H9 (cell line): ENCODE measurements around the gene ACYP2. TPM values are rescaled to one million over a fixed set of nuclear protein-coding genes. Genes with fewer than 3 reads are reported as not detected.
A peak's percentile ranks its signal among the peaks of the same experiment; 100 is the strongest.

Experiments
- DNase-seq: peaks from one replicate; pipeline ENCODE4 v3.0.0-alpha.2; 2017
- H2AFZ ChIP-seq: one replicate; pipeline ENCODE4 v1.6.1; 2013; ENCODE audit warnings: mild to moderate bottlenecking, low read length, control low read depth, moderate library complexity
- H2AK5ac ChIP-seq: 2 replicates; pipeline ENCODE4 v1.6.1; 2013; ENCODE audit warnings: low read length, control low read depth, mixed read lengths; ENCODE audit not compliant: insufficient read length
- H2BK120ac ChIP-seq: one replicate; pipeline ENCODE4 v1.6.1; 2013; ENCODE audit warnings: low read depth, mild to moderate bottlenecking, low read length, control low read depth, inconsistent platforms; ENCODE audit not compliant: poor library complexity, severe bottlenecking
- H2BK12ac ChIP-seq: 2 replicates; pipeline ENCODE4 v1.6.1; 2013; ENCODE audit warnings: low read length, control low read depth, mixed read lengths, low read depth; ENCODE audit not compliant: insufficient read length
- H2BK15ac ChIP-seq: 2 replicates; pipeline ENCODE4 v1.6.1; 2013; ENCODE audit warnings: low read depth, low read length, control low read depth
- H2BK20ac ChIP-seq: one replicate; pipeline ENCODE4 v1.6.1; 2013; ENCODE audit warnings: low read depth, mild to moderate bottlenecking, low read length, control low read depth, inconsistent platforms; ENCODE audit not compliant: poor library complexity, severe bottlenecking
- H2BK5ac ChIP-seq: 2 replicates; pipeline ENCODE4 v1.6.1; 2013; ENCODE audit warnings: low read length, control low read depth, mixed read lengths; ENCODE audit not compliant: insufficient read length
- H3K14ac ChIP-seq: 2 replicates; pipeline ENCODE4 v1.6.1; 2013; ENCODE audit warnings: low read length, control low read depth; ENCODE audit not compliant: insufficient read depth
- H3K18ac ChIP-seq: 2 replicates; pipeline ENCODE4 v1.6.1; 2013; ENCODE audit warnings: low read depth, mild to moderate bottlenecking, mixed read lengths, low read length, control low read depth; ENCODE audit not compliant: insufficient read length
- H3K23ac ChIP-seq: 2 replicates; pipeline ENCODE4 v1.6.1; 2013; ENCODE audit warnings: low read length, control low read depth, mixed read lengths, low read depth; ENCODE audit not compliant: insufficient read length
- H3K23me2 ChIP-seq: 2 replicates; pipeline ENCODE4 v1.6.1; 2013; ENCODE audit warnings: low read depth, mild to moderate bottlenecking, mixed read lengths, low read length, control low read depth; ENCODE audit not compliant: insufficient read length, poor library complexity, severe bottlenecking
- H3K27ac ChIP-seq: 2 replicates; pipeline ENCODE4 v1.5.1; 2013; ENCODE audit warnings: low read length, control low read depth, mixed read lengths, low read depth; ENCODE audit not compliant: insufficient read length
- H3K27me3 ChIP-seq: 2 replicates; pipeline ENCODE4 v1.6.1; 2013; ENCODE audit warnings: low read length, control low read depth, inconsistent platforms; ENCODE audit not compliant: insufficient read depth
- H3K4ac ChIP-seq: 2 replicates; pipeline ENCODE4 v1.6.1; 2013; ENCODE audit warnings: low read depth, mild to moderate bottlenecking, control low read depth, inconsistent platforms, low read length, moderate library complexity
- H3K4me1 ChIP-seq: 2 replicates; pipeline ENCODE4 v1.6.1; 2013; ENCODE audit warnings: low read length, control low read depth, inconsistent platforms; ENCODE audit not compliant: insufficient read depth
- H3K4me2 ChIP-seq: 2 replicates; pipeline ENCODE4 v1.6.1; 2013; ENCODE audit warnings: low read length, control low read depth, mixed read lengths; ENCODE audit not compliant: insufficient read length, insufficient read depth
- H3K56ac ChIP-seq: 2 replicates; pipeline ENCODE4 v1.6.1; 2013; ENCODE audit warnings: low read depth, mild to moderate bottlenecking, mixed read lengths, low read length, control low read depth; ENCODE audit not compliant: insufficient read length
- H3K79me1 ChIP-seq: 2 replicates; pipeline ENCODE4 v1.6.1; 2013; ENCODE audit warnings: low read depth, mild to moderate bottlenecking, moderate library complexity, low read length, control low read depth, inconsistent platforms; ENCODE audit not compliant: insufficient read depth, poor library complexity, severe bottlenecking
- H3K79me2 ChIP-seq: 2 replicates; pipeline ENCODE4 v1.6.1; 2013; ENCODE audit warnings: low read length, control low read depth, inconsistent platforms; ENCODE audit not compliant: insufficient read depth
- H3K9ac ChIP-seq: 2 replicates; pipeline ENCODE4 v1.6.1; 2013; ENCODE audit warnings: low read length, control low read depth, mixed read lengths; ENCODE audit not compliant: insufficient read length; ENCODE audit errors: extremely low read depth
- H3K9me3 ChIP-seq: one replicate; pipeline ENCODE4 v1.6.1; 2013; ENCODE audit warnings: low read depth, low read length, inconsistent platforms; ENCODE audit not compliant: control insufficient read depth
- H3T11ph ChIP-seq: one replicate; pipeline ENCODE4 v1.6.1; 2013; ENCODE audit warnings: mild to moderate bottlenecking, low read length, control low read depth, inconsistent platforms
- H4K20me1 ChIP-seq: one replicate; pipeline ENCODE4 v1.6.1; 2013; ENCODE audit not compliant: control insufficient read depth, insufficient read length, insufficient read depth
- H4K5ac ChIP-seq: 2 replicates; pipeline ENCODE4 v1.6.1; 2013; ENCODE audit warnings: low read depth, mild to moderate bottlenecking, mixed read lengths, low read length, control low read depth; ENCODE audit not compliant: insufficient read length
- H4K8ac ChIP-seq: replicated peaks from 2 replicates; pipeline ENCODE4 v1.6.1; 2013; ENCODE audit warnings: low read length, control low read depth, mixed read lengths, low read depth; ENCODE audit not compliant: insufficient read length
- H4K91ac ChIP-seq: 2 replicates; pipeline ENCODE4 v1.6.1; 2013; ENCODE audit warnings: low read depth, mild to moderate bottlenecking, moderate library complexity, mixed read lengths, low read length, control low read depth; ENCODE audit not compliant: insufficient read length
- H3K27ac Mint-ChIP-seq, 3 experiments: 2 replicates in 2 of 3; 3 replicates in 1 of 3; pipeline ENCODE4 v1.8.0; 2020 to 2021; ENCODE audit warnings: mixed read lengths in 3 of 3, mild to moderate bottlenecking in 1 of 3, moderate library complexity in 1 of 3
- H3K27me3 Mint-ChIP-seq: 2 replicates; pipeline ENCODE4 v1.8.0; 2021; ENCODE audit warnings: low read depth, mild to moderate bottlenecking, moderate library complexity, mixed read lengths
- H3K36me3 Mint-ChIP-seq, 3 experiments: 2 replicates in 2 of 3; 3 replicates in 1 of 3; pipeline ENCODE4 v1.8.0; 2020 to 2021; ENCODE audit warnings: low read depth in 3 of 3, mixed read lengths in 3 of 3; ENCODE audit not compliant: insufficient read depth in 1 of 3
- H3K4me1 Mint-ChIP-seq, 2 experiments: 2 replicates each; pipeline ENCODE4 v1.8.0; 2020; ENCODE audit warnings: mixed read lengths in 2 of 2
- H3K4me3 Mint-ChIP-seq, 2 experiments: 2 replicates in 1 of 2; 3 replicates in 1 of 2; pipeline ENCODE4 v1.8.0; 2020 to 2021; ENCODE audit warnings: mild to moderate bottlenecking in 2 of 2, mixed read lengths in 2 of 2, moderate library complexity in 1 of 2
- H3K9me3 Mint-ChIP-seq, 2 experiments: 2 replicates in 1 of 2; 3 replicates in 1 of 2; pipeline ENCODE4 v1.8.0; 2020; ENCODE audit warnings: mild to moderate bottlenecking in 2 of 2, mixed read lengths in 2 of 2, moderate library complexity in 1 of 2
- WGBS: extraction: QIAGEN DNeasy Blood & Tissue Kit; methylation state at CpG from one replicate; pipeline ENCODE4 v1.1.7; 2013; ENCODE audit warnings: missing lambda C conversion rate, low lambda C conversion rate, mixed read lengths; ENCODE audit not compliant: insufficient read length; ENCODE audit errors: extremely low coverage; 5-methylcytosine and 5-hydroxymethylcytosine counted together
- total RNA-seq: library from RNA; stranded (reverse); gene quantifications from 2 replicates; pipeline ENCODE4 v1.2.1, GENCODE V29; 2021
- TF ChIP-seq, protein P1 (sequence below): fragments of 200-600 bp; sonication (generic); conservative IDR thresholded peaks from 3 replicates; pipeline ENCODE4 v1.8.0; 2021; ENCODE audit warnings: antibody characterized with exemption, mild to moderate bottlenecking

ACYP2 gene
- total RNA-seq, 1 experiment from 2014 or later = 3.2 TPM

- no peaks in the 10 kb centered on the region for H3K36me3 Mint-ChIP-seq
- Histone ChIP-seq H3K4ac (no peak overlapping the region), H3K79me1 (no peaks in the 10 kb centered on the region)
Measured at GRCh38 chr2:54279385-54279784, 164.0 kb downstream of the ACYP2 start.

More at GRCh38 chr2:54279385-54279784, 164.0 kb downstream of the ACYP2 start:
- H3K23me2 ChIP-seq = no peaks in the 10 kb centered on the region
- no peak overlapping the region for H2BK12ac ChIP-seq
- H3K9ac ChIP-seq = no peak overlapping the region
- H2BK120ac ChIP-seq = no peak overlapping the region
- no peaks in the 10 kb centered on the region for H3K4me1 ChIP-seq
- H3K27me3 Mint-ChIP-seq = peaks cover 2% of the 10 kb centered on the region; the same call in 1 of the 2 replicates
- no peaks in the 10 kb centered on the region for H3K9me3 Mint-ChIP-seq
- no peak overlapping the region for H2BK15ac ChIP-seq
- no peak overlapping the region for H2AK5ac ChIP-seq
- WGBS = no CpG with 5 or more reads among the region's 2 CpGs
- H4K8ac ChIP-seq = no peak overlapping the region
- H2BK20ac ChIP-seq = no peak overlapping the region
- no peaks in the 10 kb centered on the region for H3K9me3 ChIP-seq
- no peaks in the 10 kb centered on the region for H3K4me1 Mint-ChIP-seq
- H3K18ac ChIP-seq = no peak overlapping the region
- no peaks in the 10 kb centered on the region for H3K79me2 ChIP-seq
- H3K27ac Mint-ChIP-seq = no peak overlapping the region
- H3K4me2 ChIP-seq = no peak overlapping the region
- H3K23ac ChIP-seq = no peak overlapping the region
- H3K4me3 Mint-ChIP-seq = no peak overlapping the region
- no peak overlapping the region for H3K56ac ChIP-seq
- no peaks in the 10 kb centered on the region for H3K27me3 ChIP-seq
- TF ChIP-seq, protein P1, sequence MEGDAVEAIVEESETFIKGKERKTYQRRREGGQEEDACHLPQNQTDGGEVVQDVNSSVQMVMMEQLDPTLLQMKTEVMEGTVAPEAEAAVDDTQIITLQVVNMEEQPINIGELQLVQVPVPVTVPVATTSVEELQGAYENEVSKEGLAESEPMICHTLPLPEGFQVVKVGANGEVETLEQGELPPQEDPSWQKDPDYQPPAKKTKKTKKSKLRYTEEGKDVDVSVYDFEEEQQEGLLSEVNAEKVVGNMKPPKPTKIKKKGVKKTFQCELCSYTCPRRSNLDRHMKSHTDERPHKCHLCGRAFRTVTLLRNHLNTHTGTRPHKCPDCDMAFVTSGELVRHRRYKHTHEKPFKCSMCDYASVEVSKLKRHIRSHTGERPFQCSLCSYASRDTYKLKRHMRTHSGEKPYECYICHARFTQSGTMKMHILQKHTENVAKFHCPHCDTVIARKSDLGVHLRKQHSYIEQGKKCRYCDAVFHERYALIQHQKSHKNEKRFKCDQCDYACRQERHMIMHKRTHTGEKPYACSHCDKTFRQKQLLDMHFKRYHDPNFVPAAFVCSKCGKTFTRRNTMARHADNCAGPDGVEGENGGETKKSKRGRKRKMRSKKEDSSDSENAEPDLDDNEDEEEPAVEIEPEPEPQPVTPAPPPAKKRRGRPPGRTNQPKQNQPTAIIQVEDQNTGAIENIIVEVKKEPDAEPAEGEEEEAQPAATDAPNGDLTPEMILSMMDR = peak; percentile 49
- H2AFZ ChIP-seq = no peak overlapping the region
- no peak overlapping the region for H4K5ac ChIP-seq
- H3K27ac ChIP-seq = no peak overlapping the region
- H4K91ac ChIP-seq = no peak overlapping the region
- no peak overlapping the region for H3T11ph ChIP-seq
- H2BK5ac ChIP-seq = no peak overlapping the region
- no peak for DNase-seq
- no peak overlapping the region for H3K14ac ChIP-seq
- no peaks in the 10 kb centered on the region for H4K20me1 ChIP-seq
